Breast epithelium (tissue), 4 donors: ENCODE results near the gene FAM98B. TPM values are rescaled to one million over a fixed set of nuclear protein-coding genes. Genes with fewer than 3 reads are reported as not detected.

ENCODE experiments used
- DNase-seq, 2 donors: peaks; one replicate each; pipeline ENCODE4 v3.0.0-alpha.2; 2019; ENCODE audit warnings: low spot score in 2 of 2
- H3K27ac ChIP-seq, 2 donors: fragments of 200-600 bp; sonication (generic) in 1 of 2; one replicate each; pipeline ENCODE4 v1.5.1; 2016 to 2019; ENCODE audit warnings: mild to moderate bottlenecking in 1 of 2
- H3K27me3 ChIP-seq, 2 donors: fragments of 200-600 bp; sonication (generic) in 1 of 2; one replicate each; pipeline versions ENCODE4 v1.5.1 to v1.6.0; 2017 to 2019; ENCODE audit warnings: control low read depth in 1 of 2, mild to moderate bottlenecking in 1 of 2
- H3K36me3 ChIP-seq: fragments of 200-600 bp; one replicate; pipeline ENCODE4 v1.5.1; 2019
- H3K4me1 ChIP-seq, 2 donors: fragments of 200-600 bp; sonication (generic); one replicate each; pipeline ENCODE4 v1.5.1; 2016 to 2019; ENCODE audit warnings: control low read depth in 1 of 2
- H3K4me3 ChIP-seq, 3 donors: fragments of 200-600 bp; sonication (generic); 1 replicate in 2 of 3; 2 replicates in 1 of 3; pipeline ENCODE4 v1.5.1; 2016 to 2019; ENCODE audit warnings: mild to moderate bottlenecking in 3 of 3, moderate library complexity in 2 of 3
- H3K9me3 ChIP-seq, 2 donors: fragments of 200-600 bp; sonication (generic) in 1 of 2; one replicate each; pipeline ENCODE4 v1.5.1; 2016 to 2019; ENCODE audit warnings: control low read depth in 1 of 2
- POLR2A ChIP-seq: fragments of 450-650 bp; IDR thresholded peaks from one replicate; pipeline ENCODE4 v1.6.1; 2016; ENCODE audit warnings: antibody characterized with exemption, mild to moderate bottlenecking, moderate library complexity
- POLR2AphosphoS5 ChIP-seq, 3 donors: sonication (generic); formaldehyde crosslinking; IDR thresholded peaks; one replicate each; pipeline ENCODE4 v1.6.1; 2017; ENCODE audit warnings: antibody characterized with exemption in 3 of 3
- intact Hi-C: fragments of 100-400 bp; cut with DNase I; formaldehyde crosslinking; loops from one replicate; pipeline ENCODE4 v1.15.1; 2023; ENCODE audit warnings: low total_unique reads
- total RNA-seq, 3 donors: library from RNA; depleted of rRNA; stranded (reverse); fragments of >200 nt; gene quantifications; one replicate each; pipeline ENCODE4 v1.1.0, GENCODE V29; 2016
- TF ChIP-seq, protein P1 (sequence below), 3 donors: fragments of 450-650 bp; IDR thresholded peaks; one replicate each; pipeline ENCODE4 v1.5.1; 2016 to 2017; ENCODE audit warnings: antibody characterized with exemption in 3 of 3, mild to moderate bottlenecking in 3 of 3, moderate library complexity in 3 of 3

The FAM98B gene
- total RNA-seq, 3 donors from 2014 or later = 12.0 to 14.6 (median 13.4) TPM

DNA sequence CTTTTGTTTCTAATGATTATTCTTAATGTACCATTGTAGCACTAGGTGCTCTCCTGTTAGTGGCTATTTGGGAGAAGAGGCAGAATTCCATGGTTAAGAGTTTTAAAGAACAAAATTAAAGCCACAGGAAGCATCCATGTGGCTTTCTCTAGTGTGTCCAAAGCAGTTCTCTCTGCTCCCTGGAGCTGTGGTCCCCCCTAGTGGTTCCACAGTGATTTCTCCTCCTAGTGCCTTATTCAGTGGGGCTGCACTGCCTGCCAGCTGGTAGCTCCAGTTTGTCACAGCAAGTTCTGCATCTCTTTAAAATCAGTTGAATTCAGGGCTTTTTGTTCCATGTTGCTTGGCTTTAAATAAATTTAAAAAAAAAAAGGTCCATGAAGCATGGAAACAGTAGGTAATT, 39.6 kb upstream of the FAM98B start:
- intact Hi-C loops = no loop called here
- no peak for TF ChIP-seq POLR2A
- TF ChIP-seq, protein P1, sequence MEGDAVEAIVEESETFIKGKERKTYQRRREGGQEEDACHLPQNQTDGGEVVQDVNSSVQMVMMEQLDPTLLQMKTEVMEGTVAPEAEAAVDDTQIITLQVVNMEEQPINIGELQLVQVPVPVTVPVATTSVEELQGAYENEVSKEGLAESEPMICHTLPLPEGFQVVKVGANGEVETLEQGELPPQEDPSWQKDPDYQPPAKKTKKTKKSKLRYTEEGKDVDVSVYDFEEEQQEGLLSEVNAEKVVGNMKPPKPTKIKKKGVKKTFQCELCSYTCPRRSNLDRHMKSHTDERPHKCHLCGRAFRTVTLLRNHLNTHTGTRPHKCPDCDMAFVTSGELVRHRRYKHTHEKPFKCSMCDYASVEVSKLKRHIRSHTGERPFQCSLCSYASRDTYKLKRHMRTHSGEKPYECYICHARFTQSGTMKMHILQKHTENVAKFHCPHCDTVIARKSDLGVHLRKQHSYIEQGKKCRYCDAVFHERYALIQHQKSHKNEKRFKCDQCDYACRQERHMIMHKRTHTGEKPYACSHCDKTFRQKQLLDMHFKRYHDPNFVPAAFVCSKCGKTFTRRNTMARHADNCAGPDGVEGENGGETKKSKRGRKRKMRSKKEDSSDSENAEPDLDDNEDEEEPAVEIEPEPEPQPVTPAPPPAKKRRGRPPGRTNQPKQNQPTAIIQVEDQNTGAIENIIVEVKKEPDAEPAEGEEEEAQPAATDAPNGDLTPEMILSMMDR (IDR thresholded peaks at IDR 0.05) = peak in 2 of 3 donors; percentile 14 to 32
- no peaks in the 10 kb centered on the region for H3K4me1 ChIP-seq
- H3K4me3 ChIP-seq = no peak overlapping the region
- DNase-seq = no peak
- no peaks in the 10 kb centered on the region for H3K27me3 ChIP-seq
- H3K9me3 ChIP-seq = no peaks in the 10 kb centered on the region
- no peaks in the 10 kb centered on the region for H3K36me3 ChIP-seq
- no peak overlapping the region for H3K27ac ChIP-seq

DNA sequence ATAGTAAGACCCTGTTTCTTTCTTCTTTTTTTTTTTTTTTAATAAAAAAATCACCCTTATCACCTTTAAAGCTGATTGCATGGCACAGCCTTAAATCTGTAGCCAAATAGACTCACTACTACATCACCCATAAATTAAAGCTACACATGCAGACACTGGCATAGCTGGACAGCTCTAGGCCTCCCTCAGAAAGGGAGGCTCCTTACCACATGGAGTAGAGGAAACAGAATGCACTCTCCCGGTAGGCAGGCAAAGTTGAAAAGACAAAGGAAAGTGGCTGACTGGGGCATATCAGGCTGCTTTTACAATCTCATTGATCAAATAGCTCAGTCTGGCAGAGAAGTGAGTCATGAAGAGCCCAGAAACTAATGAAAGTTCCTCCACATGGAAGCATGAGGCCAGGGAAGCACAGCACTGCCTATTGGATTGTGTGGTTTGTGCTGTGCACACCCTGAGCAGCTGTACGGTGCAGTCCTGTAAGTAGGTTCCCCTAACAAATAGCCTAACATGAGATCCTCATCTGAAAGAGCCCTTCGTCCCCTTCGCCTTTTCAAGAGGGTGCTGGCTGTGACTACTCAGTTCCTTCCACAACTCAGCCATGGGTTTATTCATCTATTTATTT, 32.7 kb upstream of the FAM98B start:
- DNase-seq = no peak
- intact Hi-C loops = no loop called here
- TF ChIP-seq, protein P1 (IDR thresholded peaks at IDR 0.05) = no peak
- TF ChIP-seq POLR2A = no peak
- no peak for TF ChIP-seq POLR2AphosphoS5 (IDR thresholded peaks at IDR 0.05)
- Histone ChIP-seq H3K36me3 (no peaks in the 10 kb centered on the region), H3K27me3 (no peaks in the 10 kb centered on the region), H3K27ac (no peak overlapping the region), H3K4me1 (no peaks in the 10 kb centered on the region), H3K4me3 (no peak overlapping the region), H3K9me3 (no peaks in the 10 kb centered on the region)

DNA sequence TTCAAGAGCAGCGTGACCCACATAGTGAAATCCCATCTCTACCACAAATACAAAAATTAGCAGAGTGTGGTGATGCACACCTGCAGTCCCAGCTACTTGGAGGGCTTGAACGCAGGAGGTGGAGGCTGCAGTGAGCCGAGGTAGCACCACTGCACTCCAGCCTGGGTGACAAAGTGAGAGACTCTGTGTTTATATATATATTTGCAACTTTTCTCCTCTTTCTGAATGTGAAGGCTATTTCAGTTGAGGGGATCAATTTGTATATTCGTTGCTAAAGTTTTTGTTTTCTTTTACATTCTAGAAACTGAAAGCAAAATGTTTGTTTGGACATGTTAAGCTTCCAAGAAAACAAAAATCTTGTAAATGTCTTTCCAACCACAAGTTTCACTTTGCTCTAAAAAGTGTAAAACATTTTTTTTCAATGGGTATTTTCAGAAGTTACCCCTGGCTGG, 29.8 kb upstream of the FAM98B start:
- intact Hi-C loops = no loop called here
- H3K27me3 ChIP-seq = no peaks in the 10 kb centered on the region

DNA sequence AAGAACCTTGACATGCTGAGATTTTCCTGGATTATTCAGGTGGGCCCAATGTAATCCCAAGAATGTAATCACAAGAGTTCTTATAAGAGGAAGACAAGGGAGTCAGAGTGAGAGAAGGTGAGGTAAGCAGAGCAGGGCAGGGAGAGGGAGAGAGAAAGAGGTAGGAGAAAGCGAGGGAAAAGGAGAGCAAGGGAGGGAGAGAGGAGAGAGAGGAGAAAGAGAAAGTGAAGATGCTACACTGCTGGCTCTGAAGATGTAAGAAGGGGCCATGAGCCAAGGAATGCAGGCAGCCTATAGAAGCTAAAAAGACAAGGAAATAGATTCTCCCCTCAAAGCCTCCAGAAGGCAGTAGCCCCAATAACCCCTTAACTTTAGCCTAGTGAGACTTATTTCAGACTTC, 28.7 kb upstream of the FAM98B start:
- no peak for TF ChIP-seq POLR2AphosphoS5 (IDR thresholded peaks at IDR 0.05)
- TF ChIP-seq POLR2A = no peak
- TF ChIP-seq, protein P1 (IDR thresholded peaks at IDR 0.05) = no peak
- Histone ChIP-seq H3K9me3 (no peaks in the 10 kb centered on the region), H3K27me3 (no peaks in the 10 kb centered on the region), H3K27ac (no peak overlapping the region), H3K36me3 (no peaks in the 10 kb centered on the region), H3K4me3 (no peak overlapping the region), H3K4me1 (no peaks in the 10 kb centered on the region)
- no peak for DNase-seq
- intact Hi-C loops = no loop called here

More for the DNA sequence above, 29.8 kb upstream of the FAM98B start:
- H3K36me3 ChIP-seq = no peaks in the 10 kb centered on the region
- H3K27ac ChIP-seq = no peak overlapping the region
- TF ChIP-seq POLR2A = no peak
- no peak for TF ChIP-seq POLR2AphosphoS5 (IDR thresholded peaks at IDR 0.05)
- TF ChIP-seq, protein P1 (IDR thresholded peaks at IDR 0.05) = no peak
- H3K9me3 ChIP-seq = no peaks in the 10 kb centered on the region
- DNase-seq = no peak
- H3K4me1 ChIP-seq = no peaks in the 10 kb centered on the region
- H3K4me3 ChIP-seq = no peak overlapping the region

DNA sequence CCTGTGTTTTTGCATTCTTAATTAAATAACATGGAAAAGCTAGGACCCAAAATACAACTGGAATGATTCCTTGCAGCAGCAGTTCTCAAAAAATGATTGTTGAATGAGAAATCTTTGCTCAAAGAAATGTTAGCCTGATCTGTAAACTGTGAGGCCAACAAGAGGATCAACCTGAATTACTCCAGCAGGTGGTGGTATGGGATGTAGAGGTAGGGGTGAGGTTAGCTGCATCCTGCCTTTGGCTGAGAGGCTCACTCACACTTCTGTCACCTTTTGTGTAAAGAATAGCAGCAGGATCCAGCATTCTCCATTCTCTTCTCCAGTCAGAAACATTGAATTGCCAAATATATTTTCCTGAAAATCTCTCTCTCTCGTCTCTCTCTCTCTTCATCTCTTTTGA, 26.5 kb upstream of the FAM98B start:
- H3K27me3 ChIP-seq = no peaks in the 10 kb centered on the region
- no peak overlapping the region for H3K27ac ChIP-seq
- DNase-seq = no peak
- intact Hi-C loops = no loop called here
- no peak for TF ChIP-seq POLR2A
- TF ChIP-seq, protein P1 (IDR thresholded peaks at IDR 0.05) = no peak
- no peaks in the 10 kb centered on the region for H3K36me3 ChIP-seq
- H3K9me3 ChIP-seq = no peaks in the 10 kb centered on the region
- H3K4me1 ChIP-seq = no peaks in the 10 kb centered on the region
- no peak overlapping the region for H3K4me3 ChIP-seq
